ENCODE data around the gene WIF1.

WIF1 gene

GRCh38 chr12:65099182-65099581 lies 21.9 kb downstream of the WIF1 start:
- ChIA-PET CTCF (interaction anchor here (0.6 to 2.3 kb wide), 4 partner anchors 24 to 259 kb away, joined by 3 to 10 read pairs (median 3); no protein-coding TSS in a partner anchor), POLR2A (no interaction called here)
- Histone ChIP-seq H3K4me1 (ENCODE audit: control insufficient read depth, insufficient read depth, low read length) (no peaks in the 10 kb centered on the region), H3K36me3 (ENCODE audit: control insufficient read depth in 2 of 2, insufficient read depth in 1 of 2, low read length in 2 of 2) (no peaks in the 10 kb centered on the region), H3K4me3 (ENCODE audit: low read depth, low read length) (no peak overlapping the region), H3K9me3 (ENCODE audit: control insufficient read depth, insufficient read depth, low read depth, low read length) (no peaks in the 10 kb centered on the region), H3K27ac (ENCODE audit: extremely low read depth, low read depth, low read length) (no peak overlapping the region)
- TF ChIP-seq TCF7L2 (IDR thresholded peaks at IDR 0.05; ENCODE audit: borderline replicate concordance, low read depth, low read length) (no peak), HOXD13 (CRISPR knock-in tag; IDR thresholded peaks at IDR 0.05; ENCODE audit: borderline replicate concordance) (no peak)

- ChIA-PET POLR2A (no interaction called here), CTCF (interaction anchor here (0.7 to 2.3 kb wide), 4 partner anchors 8 to 258 kb away, joined by 3 to 10 read pairs (median 4); no protein-coding TSS in a partner anchor)
- H3K36me3 ChIP-seq (ENCODE audit: control insufficient read depth in 2 of 2, insufficient read depth in 1 of 2, low read length in 2 of 2): no peaks in the 10 kb centered on the region
- TF ChIP-seq ZNF391 (tag by site-specific recombination; IDR thresholded peaks at IDR 0.05; ENCODE audit: borderline replicate concordance, low read depth): no peak
- no peaks in the 10 kb centered on the region for H3K9me3 ChIP-seq (ENCODE audit: control insufficient read depth, insufficient read depth, low read depth, low read length)
- no peak overlapping the region for H3K4me3 ChIP-seq (ENCODE audit: low read depth, low read length)
- H3K4me1 ChIP-seq (ENCODE audit: control insufficient read depth, insufficient read depth, low read length): no peaks in the 10 kb centered on the region
- no peak overlapping the region for H3K27ac ChIP-seq (ENCODE audit: extremely low read depth, low read depth, low read length)
These were observed 22.7 kb downstream of the WIF1 start for GRCh38 chr12:65098364-65098763.

- Histone ChIP-seq H3K4me1 (ENCODE audit: control insufficient read depth, insufficient read depth, low read length) (no peaks in the 10 kb centered on the region), H3K36me3 (ENCODE audit: control insufficient read depth in 2 of 2, insufficient read depth in 1 of 2, low read length in 2 of 2) (no peaks in the 10 kb centered on the region), H3K27ac (ENCODE audit: extremely low read depth, low read depth, low read length) (no peak overlapping the region), H3K4me3 (ENCODE audit: low read depth, low read length) (no peak overlapping the region), H3K9me3 (ENCODE audit: control insufficient read depth, insufficient read depth, low read depth, low read length) (no peaks in the 10 kb centered on the region)
- ChIA-PET POLR2A (no interaction called here), CTCF (interaction anchor here (1.6 kb wide), 1 partner anchor 11 kb away, joined by 8 read pairs; no protein-coding TSS in a partner anchor)
- TF ChIP-seq ZNF274 (IDR thresholded peaks at IDR 0.05; ENCODE audit: low read length) (no peak), ZNF274 (tag by site-specific recombination; IDR thresholded peaks at IDR 0.05; ENCODE audit: borderline replicate concordance) (no peak), ZNF10 (tag by site-specific recombination; IDR thresholded peaks at IDR 0.05) (no peak), ZNF677 (tag by site-specific recombination; IDR thresholded peaks at IDR 0.05) (no peak), ZNF16 (tag by site-specific recombination; IDR thresholded peaks at IDR 0.05; ENCODE audit: low read depth) (no peak), ZNF398 (tag by site-specific recombination; IDR thresholded peaks at IDR 0.05) (no peak), ZNF423 (tag by site-specific recombination; IDR thresholded peaks at IDR 0.05) (no peak), ZNF488 (tag by site-specific recombination; IDR thresholded peaks at IDR 0.05) (no peak), SP3 (tag by site-specific recombination; IDR thresholded peaks at IDR 0.05) (peak; percentile 23; the same call in 1 of the 2 replicates), ZBTB6 (tag by site-specific recombination; IDR thresholded peaks at IDR 0.05) (no peak), GFI1B (tag by site-specific recombination; IDR thresholded peaks at IDR 0.05) (no peak), PRDM1 (tag by site-specific recombination; IDR thresholded peaks at IDR 0.05) (no peak), HIC1 (tag by site-specific recombination; IDR thresholded peaks at IDR 0.05) (no peak), ZNF292 (tag by site-specific recombination; IDR thresholded peaks at IDR 0.05; ENCODE audit: borderline replicate concordance, low read depth) (0 out of 2 replicates have a peak, but pooled peaks have one; percentile 41), ZNF785 (tag by site-specific recombination; IDR thresholded peaks at IDR 0.05) (no peak), BCL6B (tag by site-specific recombination; IDR thresholded peaks at IDR 0.05) (no peak), ZNF175 (tag by site-specific recombination; IDR thresholded peaks at IDR 0.05) (no peak), ZBTB10 (tag by site-specific recombination; IDR thresholded peaks at IDR 0.05) (no peak), ZSCAN16 (tag by site-specific recombination; IDR thresholded peaks at IDR 0.05) (no peak)
These were observed 26.4 kb downstream of the WIF1 start for GRCh38 chr12:65094722-65095121.

Data from HEK293 (cell line).